ENCODE results near the gene BPI.

DNA sequence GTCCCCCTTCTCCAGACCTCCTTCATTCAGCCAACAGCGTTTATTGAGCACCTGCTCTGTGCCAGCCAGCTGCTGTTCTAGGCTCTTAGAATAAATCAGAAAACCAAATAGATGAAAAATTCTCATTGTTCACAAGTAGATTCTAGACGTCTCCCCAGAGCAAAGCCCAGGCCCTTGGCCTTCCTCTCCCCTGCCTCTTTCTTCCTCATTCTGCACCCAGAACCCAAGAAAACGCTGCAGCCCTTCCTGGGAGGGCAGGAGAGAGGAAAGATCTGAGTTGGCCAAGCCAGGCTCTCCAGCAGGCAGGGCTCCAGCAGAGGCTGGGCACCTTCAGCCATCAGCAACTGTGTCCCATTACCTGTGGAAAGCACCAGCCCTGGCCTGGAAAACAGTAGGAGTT lies 12.0 kb upstream of the BPI start:
- TF ChIP-seq FOXM1 (IDR thresholded peaks at IDR 0.05; ENCODE audit: low read depth) (no peak), SMC3 (IDR thresholded peaks at IDR 0.05; ENCODE audit: low read depth, low read length) (no peak), GATA2 (CRISPR knock-in tag; IDR thresholded peaks at IDR 0.05) (no peak), RAD21 (IDR thresholded peaks at IDR 0.05; ENCODE audit: low read length) (no peak), RFX5 (IDR thresholded peaks at IDR 0.05; ENCODE audit: low read length) (no peak), YY1 (IDR thresholded peaks at IDR 0.05; ENCODE audit: low read depth) (no peak), TCF12 (IDR thresholded peaks at IDR 0.05) (no peak), NRF1 (IDR thresholded peaks at IDR 0.05; ENCODE audit: low read depth, low read length) (no peak), TAF1 (IDR thresholded peaks at IDR 0.05; ENCODE audit: borderline replicate concordance, low read depth, low read length) (no peak), MEF2A (IDR thresholded peaks at IDR 0.05; ENCODE audit: borderline replicate concordance, low read depth) (no peak)
- TF ChIP-seq, protein P1, sequence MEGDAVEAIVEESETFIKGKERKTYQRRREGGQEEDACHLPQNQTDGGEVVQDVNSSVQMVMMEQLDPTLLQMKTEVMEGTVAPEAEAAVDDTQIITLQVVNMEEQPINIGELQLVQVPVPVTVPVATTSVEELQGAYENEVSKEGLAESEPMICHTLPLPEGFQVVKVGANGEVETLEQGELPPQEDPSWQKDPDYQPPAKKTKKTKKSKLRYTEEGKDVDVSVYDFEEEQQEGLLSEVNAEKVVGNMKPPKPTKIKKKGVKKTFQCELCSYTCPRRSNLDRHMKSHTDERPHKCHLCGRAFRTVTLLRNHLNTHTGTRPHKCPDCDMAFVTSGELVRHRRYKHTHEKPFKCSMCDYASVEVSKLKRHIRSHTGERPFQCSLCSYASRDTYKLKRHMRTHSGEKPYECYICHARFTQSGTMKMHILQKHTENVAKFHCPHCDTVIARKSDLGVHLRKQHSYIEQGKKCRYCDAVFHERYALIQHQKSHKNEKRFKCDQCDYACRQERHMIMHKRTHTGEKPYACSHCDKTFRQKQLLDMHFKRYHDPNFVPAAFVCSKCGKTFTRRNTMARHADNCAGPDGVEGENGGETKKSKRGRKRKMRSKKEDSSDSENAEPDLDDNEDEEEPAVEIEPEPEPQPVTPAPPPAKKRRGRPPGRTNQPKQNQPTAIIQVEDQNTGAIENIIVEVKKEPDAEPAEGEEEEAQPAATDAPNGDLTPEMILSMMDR (IDR thresholded peaks at IDR 0.05) = no peak
- TF ChIP-seq, protein P2, sequence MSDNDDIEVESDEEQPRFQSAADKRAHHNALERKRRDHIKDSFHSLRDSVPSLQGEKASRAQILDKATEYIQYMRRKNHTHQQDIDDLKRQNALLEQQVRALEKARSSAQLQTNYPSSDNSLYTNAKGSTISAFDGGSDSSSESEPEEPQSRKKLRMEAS (IDR thresholded peaks at IDR 0.05; ENCODE audit: low read depth) = no peak
- TF ChIP-seq, protein P3, sequence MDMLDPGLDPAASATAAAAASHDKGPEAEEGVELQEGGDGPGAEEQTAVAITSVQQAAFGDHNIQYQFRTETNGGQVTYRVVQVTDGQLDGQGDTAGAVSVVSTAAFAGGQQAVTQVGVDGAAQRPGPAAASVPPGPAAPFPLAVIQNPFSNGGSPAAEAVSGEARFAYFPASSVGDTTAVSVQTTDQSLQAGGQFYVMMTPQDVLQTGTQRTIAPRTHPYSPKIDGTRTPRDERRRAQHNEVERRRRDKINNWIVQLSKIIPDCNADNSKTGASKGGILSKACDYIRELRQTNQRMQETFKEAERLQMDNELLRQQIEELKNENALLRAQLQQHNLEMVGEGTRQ (IDR thresholded peaks at IDR 0.05; ENCODE audit: borderline replicate concordance, low read depth, low read length) = no peak
- TF ChIP-seq, protein P4, sequence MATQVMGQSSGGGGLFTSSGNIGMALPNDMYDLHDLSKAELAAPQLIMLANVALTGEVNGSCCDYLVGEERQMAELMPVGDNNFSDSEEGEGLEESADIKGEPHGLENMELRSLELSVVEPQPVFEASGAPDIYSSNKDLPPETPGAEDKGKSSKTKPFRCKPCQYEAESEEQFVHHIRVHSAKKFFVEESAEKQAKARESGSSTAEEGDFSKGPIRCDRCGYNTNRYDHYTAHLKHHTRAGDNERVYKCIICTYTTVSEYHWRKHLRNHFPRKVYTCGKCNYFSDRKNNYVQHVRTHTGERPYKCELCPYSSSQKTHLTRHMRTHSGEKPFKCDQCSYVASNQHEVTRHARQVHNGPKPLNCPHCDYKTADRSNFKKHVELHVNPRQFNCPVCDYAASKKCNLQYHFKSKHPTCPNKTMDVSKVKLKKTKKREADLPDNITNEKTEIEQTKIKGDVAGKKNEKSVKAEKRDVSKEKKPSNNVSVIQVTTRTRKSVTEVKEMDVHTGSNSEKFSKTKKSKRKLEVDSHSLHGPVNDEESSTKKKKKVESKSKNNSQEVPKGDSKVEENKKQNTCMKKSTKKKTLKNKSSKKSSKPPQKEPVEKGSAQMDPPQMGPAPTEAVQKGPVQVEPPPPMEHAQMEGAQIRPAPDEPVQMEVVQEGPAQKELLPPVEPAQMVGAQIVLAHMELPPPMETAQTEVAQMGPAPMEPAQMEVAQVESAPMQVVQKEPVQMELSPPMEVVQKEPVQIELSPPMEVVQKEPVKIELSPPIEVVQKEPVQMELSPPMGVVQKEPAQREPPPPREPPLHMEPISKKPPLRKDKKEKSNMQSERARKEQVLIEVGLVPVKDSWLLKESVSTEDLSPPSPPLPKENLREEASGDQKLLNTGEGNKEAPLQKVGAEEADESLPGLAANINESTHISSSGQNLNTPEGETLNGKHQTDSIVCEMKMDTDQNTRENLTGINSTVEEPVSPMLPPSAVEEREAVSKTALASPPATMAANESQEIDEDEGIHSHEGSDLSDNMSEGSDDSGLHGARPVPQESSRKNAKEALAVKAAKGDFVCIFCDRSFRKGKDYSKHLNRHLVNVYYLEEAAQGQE (IDR thresholded peaks at IDR 0.05; ENCODE audit: low read depth, low read length) = no peak

All from SK-N-SH (cell line).